NOMO-1 treated with dmso at 0.1 percent for 144 hours (cell line): Measurements from ENCODE around the gene KIF3A.

ENCODE experiments used
- DNase-seq: peaks from one replicate; lab custom pipeline; 2025; ENCODE audit not compliant: unreplicated experiment; lab: John Stamatoyannopoulos, UW

Gene KIF3A

DNA sequence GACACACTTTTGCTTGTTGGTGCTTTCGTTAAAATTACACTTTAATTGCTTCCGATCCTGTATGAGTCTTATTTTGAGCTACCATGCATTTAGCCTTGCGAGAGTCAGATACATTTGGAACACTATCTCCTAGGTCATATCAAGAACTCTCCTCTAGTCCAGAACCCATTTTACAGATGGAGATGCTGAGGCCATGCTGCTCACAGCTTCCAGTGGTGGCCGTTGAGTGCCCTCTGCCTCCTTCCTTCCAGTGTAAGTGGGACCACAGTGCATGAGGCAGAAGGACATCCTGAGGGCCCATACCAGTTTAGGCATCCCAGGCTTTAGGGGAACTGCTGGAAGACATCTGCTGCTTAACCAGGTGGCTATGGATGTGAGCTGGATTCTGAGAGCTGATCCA lies 16.8 kb upstream of the KIF3A start:
- DNase-seq: no peak

DNA sequence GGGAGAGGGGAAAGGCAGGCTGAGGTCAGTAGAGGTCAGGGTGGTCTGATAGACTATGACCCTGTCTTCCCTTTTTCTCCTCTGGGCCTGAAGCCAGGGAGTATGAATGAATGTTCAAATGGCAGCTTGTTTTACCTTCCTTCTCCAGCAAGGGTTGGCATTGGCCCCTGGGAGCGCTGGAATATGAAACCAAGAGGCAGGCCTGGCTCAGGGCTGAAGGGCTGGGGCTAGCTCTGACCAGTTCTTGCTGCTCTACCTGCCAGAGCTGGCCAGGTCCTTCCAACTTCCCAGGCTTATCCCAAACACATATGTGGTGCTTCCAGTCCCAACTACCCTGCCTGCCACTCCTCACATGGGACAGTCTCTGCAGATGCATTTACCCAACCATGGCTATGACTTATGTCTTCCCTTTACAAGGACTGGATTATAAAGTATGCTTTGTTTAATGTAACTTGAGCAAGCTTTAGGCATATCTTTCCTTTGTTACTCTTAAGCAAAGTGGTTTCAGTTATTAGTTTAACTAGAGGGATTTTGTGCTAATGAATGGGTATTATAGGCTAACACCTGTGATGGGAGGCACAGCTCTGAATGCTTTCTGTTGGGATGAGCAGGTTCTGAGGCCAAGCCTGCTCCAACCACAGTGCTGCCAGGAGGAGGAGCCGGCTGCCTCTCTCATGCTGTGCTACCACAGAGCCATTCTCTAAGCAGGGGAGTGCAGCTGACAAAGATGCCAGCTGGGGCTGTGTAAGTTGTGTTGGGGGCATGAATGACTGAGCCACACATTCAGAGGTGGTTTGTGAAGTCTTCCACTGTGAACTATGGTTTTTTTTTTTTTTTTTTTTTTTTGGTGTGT lies 16.0 kb upstream of the KIF3A start:
- no peak for DNase-seq

DNA sequence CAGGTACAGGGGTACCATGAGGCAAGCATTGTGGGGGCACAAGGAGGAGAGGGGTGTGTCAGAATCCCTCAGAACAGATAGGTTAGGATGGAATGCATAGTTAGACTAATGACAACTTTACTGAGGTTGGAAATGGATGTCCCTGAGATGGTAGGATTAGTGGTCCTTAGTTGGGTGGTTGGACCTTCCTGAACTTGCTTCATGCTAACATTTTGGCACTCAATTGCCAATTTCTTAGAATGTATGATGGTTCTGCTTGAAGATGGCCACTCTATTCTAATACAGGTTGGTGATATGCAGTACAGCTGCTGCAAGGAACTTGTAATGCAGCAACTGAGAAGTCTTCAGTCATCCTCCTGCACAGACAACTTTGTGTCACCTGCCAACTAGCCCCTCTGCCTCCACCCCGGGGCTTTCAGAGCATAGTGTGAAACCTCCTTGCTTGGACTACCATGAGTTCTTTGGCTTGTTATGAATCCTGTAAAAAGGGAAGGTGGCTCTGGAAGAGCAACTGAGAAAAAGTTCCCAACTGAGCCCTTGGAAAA lies 15.3 kb upstream of the KIF3A start:
- DNase-seq: no peak

DNA sequence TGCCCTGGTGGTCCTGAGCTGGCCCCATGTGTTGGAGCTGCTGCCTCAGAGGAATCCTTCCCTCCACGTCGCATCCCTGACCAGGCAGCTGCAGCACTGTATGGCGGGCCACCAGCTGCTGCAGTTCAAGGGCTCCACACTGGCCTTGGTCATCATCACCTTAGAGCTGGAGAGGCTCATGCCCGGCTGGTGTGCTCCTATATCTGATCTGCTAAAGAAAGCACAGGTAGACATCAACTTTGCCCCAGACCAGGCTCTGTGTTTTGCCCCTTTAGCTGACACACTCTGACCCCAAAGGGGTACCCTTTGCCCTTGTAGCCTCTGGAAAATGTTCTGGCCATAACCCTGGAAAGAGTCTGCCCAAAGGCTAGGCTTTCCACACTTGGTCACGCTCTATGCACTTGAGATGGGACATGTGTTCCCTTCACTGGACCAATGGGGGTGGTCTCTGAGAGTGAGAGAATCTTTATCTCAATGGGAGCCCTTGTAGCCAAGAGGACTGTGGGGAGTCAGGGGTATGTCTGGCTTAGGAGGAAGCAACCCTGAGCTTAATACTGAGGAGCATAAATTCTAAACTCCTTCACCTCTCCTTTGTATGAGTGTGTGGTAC lies 14.7 kb upstream of the KIF3A start:
- DNase-seq: no peak

DNA sequence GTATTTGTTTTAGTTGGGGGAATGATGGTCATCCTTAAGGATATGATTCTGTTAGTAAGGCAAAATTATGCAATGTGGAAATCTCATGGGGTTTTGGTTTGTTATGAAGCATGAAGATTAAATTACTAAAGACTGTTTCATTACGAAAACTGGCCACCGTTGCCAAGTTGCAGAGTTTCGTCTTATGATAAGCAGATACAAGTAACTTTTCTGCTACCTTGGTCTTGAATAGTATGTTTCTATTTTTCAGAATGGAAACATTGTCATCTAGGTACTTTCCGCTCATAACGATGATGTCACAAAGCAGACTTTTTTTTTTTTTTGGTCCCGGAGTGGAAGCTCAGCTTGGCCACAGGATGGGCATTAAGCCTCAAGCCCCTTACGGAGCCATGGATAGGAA lies 14.1 kb upstream of the KIF3A start:
- no peak for DNase-seq

DNA sequence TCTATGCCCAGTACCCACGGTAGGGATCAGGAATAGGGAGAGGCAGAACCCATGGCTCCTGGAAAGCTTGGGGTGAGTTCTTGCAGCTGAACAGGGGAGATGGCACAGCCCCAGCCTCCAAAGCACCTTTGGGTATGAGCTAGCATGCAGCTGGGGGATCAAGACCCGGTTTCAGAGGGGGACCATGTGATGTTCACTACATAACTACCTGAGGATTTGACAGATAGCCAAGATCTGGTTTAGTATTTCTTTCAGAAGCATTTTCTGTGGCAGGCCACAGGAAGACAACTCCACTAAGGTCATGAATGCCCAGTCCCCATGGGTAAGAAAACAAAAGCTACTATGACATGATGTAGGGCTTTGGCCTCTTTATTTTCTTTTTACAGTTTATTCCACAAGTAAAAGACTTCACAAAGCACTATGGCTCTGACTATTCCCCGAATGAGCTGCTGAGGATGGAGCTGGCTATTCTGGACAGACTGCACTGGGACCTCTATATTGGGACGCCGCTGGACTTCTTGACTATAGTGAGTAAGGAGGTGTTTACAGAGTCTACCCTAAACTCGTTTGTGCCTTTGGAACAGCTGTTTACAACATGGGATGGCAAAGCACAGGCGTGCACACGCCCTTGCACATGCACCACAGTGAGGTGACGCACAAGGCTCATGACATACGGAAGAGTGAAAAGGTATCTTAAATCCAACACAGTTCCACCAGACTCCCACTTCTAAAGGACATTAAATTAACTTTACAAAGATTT lies 13.3 kb upstream of the KIF3A start:
- DNase-seq: no peak

DNA sequence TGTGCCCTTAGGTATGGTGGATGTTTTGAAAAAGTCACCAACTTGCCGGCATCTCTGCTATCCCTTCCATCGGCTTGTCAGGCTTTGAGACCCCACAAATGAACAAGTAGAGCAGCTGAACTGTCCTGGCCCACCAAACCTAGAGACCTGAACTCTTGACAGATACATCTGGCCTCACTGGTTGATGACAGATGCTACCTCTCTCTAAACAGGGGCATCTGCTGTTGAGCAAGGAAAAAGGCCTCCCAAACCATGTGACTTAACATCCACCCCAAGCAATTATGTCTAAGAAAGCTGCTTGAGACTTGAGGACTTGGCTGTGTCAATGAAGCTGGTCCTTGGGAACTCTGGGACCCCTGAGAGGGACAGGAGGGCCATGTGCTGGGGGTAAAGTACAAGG lies 12.2 kb upstream of the KIF3A start:
- no peak for DNase-seq

DNA sequence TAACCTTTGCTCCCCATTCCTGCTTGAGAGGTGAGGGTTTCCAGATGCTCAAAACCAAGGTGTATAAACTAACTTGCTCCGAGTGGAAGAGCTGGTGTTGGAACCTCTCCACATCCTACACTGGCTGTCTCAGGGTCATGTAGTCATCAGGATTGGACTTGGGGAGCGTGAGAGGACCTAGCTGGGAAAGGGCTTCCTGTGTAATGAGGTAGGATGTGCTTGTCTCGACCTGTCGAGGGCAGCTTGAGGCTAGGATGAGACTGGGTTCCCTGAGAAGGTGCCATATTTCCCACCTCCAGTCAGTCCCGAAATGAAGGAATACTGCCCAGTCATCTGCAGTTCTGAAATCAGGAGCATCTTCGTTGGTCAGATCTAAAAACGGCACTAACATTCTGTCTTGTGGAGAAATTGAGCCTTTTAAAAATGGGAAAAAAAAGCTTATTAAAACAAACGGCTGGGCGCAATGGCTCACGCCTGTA lies 11.2 kb upstream of the KIF3A start:
- DNase-seq: no peak

DNA sequence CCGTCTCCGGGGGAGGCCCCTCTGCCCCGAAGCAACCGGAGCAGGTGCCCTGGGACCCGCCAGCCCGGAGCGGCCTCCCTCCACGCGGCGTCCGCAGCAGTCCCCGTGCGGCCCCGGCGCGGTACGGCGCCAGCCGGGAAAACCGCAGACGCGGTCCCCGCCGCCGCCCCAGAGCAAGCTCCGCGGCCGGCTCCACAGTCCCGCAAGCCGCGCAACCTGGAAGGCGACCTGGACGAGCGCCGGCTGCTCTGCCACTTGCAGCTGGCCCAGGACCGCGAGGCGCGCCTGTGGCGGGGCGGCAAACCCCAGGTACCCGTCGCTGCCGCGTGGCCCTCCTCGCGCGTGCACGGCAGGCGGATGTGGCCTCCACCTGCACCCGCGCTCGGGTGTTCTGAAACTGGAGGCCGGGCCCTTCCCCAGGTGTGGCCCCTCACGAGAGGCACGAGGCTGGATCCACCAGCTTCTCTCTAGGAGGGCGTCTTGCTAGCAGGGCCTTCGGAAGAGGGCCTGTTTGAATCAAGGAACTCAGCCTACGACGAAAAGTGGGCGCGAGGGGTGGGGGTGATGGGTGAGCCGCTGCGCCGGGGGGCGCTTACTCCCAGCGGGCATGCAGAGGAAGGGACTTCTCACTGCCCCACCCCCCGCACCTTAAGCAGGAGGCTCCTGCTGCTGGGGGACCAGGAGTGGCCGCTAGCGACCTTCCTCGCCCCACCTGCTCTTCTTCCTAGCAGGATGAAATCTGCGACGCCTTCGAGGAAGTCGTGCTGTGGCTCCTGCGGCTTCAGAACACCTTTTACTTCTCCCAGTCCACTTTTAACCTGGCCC lies 10.5 kb upstream of the KIF3A start:
- no peak for DNase-seq

DNA sequence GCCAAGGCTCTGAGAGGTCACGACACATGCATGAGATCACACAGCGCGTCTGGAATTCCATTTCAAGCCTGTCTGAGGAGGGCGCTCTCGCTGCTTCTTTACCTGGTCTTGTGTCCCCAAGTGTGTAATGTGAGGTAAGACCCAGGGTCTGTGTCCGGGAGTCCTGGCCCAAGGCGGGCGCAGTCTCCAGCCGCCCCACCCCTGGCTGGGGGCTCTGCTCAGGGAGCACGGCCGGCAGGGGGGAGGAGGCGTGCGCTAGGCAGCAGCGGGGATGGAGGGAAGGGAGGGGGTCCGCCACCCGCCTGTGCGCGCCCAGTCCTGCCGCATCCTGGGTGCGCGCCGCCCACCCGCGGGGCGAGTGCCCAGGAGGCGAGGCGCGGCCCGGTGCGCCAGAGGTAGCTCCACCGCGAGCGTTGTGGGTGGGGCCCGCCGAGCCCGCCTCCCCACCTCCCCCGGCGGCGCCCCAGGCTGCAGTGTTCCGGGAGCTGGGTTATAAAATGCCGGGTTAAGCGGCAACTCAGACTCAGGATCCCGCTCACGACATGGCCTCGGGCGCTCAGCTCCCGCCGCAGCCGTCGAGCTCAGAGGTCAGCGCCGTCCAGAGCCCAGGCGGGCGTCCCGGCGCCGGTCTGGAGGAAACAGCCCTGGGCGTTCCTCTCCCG lies 9.7 kb upstream of the KIF3A start, which contains the start of gene CCNI2:
Gene CCNI2 (plus strand): TSS at position 473 of the 662 bp plus-strand sequence. CDS start 70 bp downstream, at position 543.
- DNase-seq: no peak

DNA sequence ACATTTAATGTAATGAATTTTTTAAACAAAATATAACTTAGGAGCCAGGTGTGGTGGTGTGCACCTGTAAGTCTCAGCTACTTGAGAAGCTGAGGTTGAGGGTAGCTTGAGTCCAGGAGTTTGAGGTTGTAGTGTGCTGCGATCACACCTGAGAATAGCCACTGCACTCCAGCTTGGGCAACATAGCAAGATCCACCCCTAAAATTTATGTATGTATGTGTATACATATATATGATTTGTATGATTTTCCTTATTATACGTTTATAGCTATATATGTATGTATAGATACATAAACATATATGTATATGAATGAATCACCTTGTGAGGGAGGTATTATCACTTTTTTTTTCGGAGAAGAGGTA lies 9.2 kb upstream of the KIF3A start:
- no peak for DNase-seq

DNA sequence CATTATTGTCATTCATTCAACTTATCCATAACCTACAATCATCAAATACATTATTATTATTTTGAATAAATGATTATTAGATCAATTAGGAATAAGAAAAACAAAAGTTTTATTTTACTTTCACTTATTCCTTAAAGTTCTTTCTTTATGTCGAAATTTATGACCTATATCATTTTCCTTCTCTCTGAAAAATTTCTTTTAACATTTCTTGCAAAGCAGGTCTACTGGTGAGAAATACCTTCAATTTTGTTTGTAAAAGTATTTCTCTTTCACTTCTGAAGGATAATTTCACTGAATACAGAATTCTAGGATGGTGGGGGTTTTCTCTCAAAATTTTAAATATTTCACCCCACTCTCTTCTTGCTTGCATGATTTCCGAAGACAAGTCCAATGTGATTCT lies 7.3 kb upstream of the KIF3A start:
- DNase-seq: no peak

DNA sequence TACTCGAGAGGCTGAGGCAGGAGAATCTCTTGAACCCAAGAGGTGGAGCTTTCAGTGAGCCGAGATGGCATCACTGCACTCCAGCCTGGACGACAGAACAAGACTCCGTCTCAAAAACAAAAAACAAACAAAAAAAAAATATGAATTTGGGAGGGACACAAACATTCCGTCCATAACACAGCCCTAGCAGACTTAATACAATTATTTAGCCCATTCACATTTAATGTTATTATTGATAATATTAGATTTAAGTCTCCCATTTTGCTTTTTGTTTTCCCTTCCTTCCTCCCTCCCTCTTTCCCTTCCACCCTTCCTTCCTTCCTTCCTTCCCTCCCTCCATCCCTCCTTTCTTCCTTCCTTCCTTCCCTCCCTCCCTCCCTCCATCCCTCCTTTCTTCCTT lies 5.3 kb upstream of the KIF3A start:
- DNase-seq: no peak

DNA sequence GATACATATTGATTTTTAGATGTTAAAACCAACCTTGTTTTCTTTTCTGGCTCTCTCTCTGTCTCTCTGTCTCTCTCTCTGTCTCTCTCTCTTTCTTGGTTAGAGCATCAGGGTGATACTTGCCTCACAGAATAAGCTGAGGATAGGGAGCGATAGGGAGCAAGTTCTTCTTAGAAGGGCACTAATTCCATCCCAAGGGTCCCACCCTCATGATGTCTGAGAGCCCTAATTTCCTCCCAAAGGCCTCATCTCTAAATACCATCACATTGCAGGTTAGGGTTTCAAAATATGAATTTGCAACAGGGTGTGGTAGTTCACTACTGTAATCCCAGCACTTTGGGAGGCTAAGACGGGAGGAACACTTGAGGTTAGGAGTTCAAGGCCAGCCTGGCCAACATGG lies 4.8 kb upstream of the KIF3A start:
- DNase-seq: no peak

DNA sequence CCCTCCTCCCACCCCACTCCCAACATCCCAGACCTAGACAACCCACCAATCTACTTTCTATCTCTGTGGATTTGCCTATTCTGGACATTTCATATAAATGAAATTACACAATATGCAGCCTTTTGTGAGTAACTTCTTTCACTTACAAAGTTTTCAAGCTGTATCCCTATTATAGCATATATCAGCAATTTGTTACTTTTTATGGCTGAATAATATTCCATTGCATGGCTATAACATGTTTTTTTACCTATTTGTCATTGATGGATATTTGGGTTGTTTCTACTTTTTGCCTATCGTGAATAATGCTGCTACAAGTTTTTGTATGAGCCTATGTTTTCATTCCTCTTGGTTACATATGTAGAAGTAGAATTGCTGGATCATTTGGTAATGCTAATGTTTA lies 1.9 kb upstream of the KIF3A start:
- DNase-seq: no peak

DNA sequence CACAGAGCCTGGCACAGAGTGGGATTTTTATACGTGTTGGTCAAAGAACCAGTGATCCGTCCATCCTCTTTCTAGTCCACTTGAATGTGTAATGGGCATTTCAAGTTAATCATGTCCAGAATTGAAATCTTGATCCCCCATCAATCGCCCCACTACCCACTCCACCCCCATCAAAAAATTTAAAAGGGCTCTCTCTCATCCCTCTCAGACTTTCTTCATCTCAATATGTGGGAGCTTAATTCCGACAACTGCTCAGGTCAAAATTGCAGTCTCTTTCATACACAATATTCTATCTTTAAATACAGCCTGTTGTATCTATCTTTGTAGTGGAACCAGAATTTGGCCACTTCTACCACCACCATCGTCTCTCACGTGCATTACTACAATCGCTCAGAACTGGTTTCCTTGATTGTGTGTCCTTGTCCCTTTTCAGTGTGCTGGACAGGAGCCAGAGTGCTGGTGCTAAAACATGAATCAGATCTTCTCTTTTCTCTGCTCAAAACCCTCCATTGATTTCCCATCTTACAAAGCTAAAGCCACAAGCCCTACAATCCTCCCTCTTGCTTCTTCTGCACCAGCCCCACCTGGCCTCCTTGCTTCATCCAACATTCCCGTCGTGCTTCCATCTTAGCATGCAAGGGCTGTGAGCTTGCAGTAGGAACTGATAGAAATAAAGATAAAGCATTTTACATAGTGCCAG lies 786 bp upstream of the KIF3A start:
- no peak for DNase-seq

DNA sequence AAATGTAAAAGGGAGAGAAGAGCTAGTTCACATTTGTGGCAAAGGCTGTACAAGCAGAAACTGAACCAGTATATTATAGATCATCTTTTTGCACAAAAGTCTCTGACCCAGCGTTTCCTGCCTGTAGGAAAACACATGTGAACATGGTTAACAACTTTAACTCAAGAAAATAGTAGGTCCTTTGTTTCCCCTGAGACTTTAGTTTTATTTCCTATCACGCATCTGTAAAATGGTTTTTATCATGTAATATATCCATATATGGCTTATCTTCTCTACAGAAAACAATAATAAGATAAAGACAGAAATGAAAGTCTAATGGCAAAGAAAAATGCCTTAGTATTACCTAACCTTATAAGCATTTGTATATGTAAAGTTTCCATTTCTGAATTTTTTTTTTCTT lies 2.7 kb downstream of the KIF3A start:
- no peak for DNase-seq

DNA sequence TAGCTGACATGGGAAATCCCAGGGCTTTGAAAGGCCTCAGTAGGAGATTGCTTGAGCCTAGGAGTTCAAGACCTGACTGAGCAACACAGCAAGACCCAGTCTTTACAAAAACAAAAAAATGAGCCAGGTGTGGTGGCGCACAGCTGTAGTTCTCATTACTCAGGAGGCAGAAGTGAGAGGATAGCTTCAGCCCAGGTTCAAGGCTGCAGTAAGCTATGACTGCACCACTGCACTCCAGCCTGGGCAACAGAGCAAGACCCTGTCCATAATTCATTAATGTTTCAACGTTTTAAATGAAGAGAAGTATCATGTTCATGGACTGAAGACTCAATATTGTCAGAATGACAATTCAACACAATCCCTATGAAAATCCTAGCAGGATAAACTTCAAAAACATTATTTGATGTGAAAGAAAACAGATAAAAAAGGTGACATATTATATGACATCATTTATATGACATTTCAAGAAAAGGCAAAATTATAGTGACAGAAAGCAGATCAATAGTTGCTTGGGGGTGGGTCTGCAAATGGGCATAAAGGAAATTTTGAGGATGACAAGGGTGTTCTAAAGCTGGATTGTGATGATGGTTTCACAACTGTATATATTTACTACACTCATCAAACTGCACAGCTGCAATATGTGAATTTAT lies 3.7 kb downstream of the KIF3A start:
- DNase-seq: no peak

DNA sequence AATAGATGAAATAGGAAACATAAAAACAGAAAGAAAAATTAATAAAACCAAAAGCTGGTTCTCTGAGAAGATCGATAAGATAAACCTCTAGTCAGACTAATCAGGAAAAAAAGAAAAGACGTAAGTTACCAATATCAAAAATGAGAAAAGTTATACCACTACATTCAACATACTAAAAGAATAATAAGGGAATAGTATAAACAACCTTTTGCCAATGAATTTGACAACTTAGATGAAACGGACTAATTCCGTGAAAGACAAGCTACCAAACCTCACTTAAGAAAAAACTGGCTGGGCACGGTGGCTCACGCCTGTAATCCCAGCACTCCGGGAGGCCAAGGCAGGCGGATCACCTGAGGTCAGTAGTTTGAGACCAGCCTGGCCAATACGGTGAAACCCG lies 7.5 kb downstream of the KIF3A start:
- no peak for DNase-seq
